Non-pigmented ciliary epithelial cell (primary cell): ENCODE results near the gene C8B.

Experiments
- DNase-seq: peaks from one replicate; pipeline ENCODE4 v3.0.0-alpha.2; 2010; ENCODE audit warnings: low read depth

Gene C8B

GRCh38 chr1:56931211-56931610, 34.6 kb downstream of the C8B start:
- DNase-seq, result no peak

GRCh38 chr1:56929492-56929891, 36.3 kb downstream of the C8B start:
- no peak for DNase-seq

GRCh38 chr1:56927986-56928385, 37.8 kb downstream of the C8B start:
- DNase-seq, result no peak

- DNase-seq, result no peak
Measured at GRCh38 chr1:56927171-56927570, 38.6 kb downstream of the C8B start.

GRCh38 chr1:56925193-56925592, 40.6 kb downstream of the C8B start:
- DNase-seq, result no peak

GRCh38 chr1:56924116-56924515, 41.7 kb downstream of the C8B start:
- DNase-seq, result no peak

- DNase-seq, result no peak
Measured at GRCh38 chr1:56923201-56923600, 42.6 kb downstream of the C8B start.

- no peak for DNase-seq
Measured at GRCh38 chr1:56922507-56922906, 43.3 kb downstream of the C8B start.

- no peak for DNase-seq
Measured at GRCh38 chr1:56922070-56922469, 43.7 kb downstream of the C8B start.

GRCh38 chr1:56921479-56921878, 44.3 kb downstream of the C8B start:
- no peak for DNase-seq

GRCh38 chr1:56920591-56921001, 45.2 kb downstream of the C8B start:
- DNase-seq, result no peak

- no peak for DNase-seq
Measured at GRCh38 chr1:56917356-56917755, 48.5 kb downstream of the C8B start.

GRCh38 chr1:56916630-56917029, 49.2 kb downstream of the C8B start:
- no peak for DNase-seq

- no peak for DNase-seq
Measured at GRCh38 chr1:56915960-56916359, 49.9 kb downstream of the C8B start.

GRCh38 chr1:56912325-56912724, 53.5 kb downstream of the C8B start:
- no peak for DNase-seq

GRCh38 chr1:56911098-56911938, 54.5 kb downstream of the C8B start:
- peak; percentile 24 for DNase-seq

GRCh38 chr1:56910441-56910985, 55.3 kb downstream of the C8B start:
- no peak for DNase-seq

- DNase-seq, result no peak
Measured at GRCh38 chr1:56908619-56909221, 57.1 kb downstream of the C8B start.

- DNase-seq, result no peak
Measured at GRCh38 chr1:56905667-56906066, 60.1 kb downstream of the C8B start.

- DNase-seq, result no peak
Measured at GRCh38 chr1:56904663-56905397, 61.0 kb downstream of the C8B start.

- DNase-seq, result no peak
Measured at GRCh38 chr1:56903778-56904177, 62.0 kb downstream of the C8B start.

GRCh38 chr1:56901716-56902115, 64.1 kb downstream of the C8B start:
- no peak for DNase-seq

- DNase-seq, result no peak
Measured at GRCh38 chr1:56898879-56899278, 66.9 kb downstream of the C8B start.
